ENCODE data around the gene CEP85L. TPM values are rescaled to one million over a fixed set of nuclear protein-coding genes. Genes with fewer than 3 reads are reported as not detected.

Gene CEP85L
- total RNA-seq, 4 donors from 2014 or later: 5.3 to 10.5 (median 8.7) TPM

DNA sequence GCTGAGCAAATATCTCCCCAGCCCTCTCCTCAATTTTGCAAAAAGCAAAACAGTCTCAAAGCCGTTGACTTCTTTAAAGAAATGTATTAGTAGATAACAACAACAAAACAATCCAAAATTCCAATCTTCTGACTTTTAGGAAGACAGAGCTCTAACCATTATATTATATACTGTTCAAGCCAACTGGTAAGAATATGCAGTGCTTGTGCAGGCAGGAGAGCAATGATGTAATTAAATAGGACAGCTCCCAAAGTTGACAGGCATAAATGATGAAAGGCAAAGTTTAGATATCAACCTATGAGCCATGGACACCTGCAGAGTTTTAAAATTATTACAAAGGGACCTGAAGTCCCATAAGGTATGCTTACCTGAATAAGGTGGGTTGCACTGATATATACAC is 16.6 kb upstream of the CEP85L start:
- in situ Hi-C loops (cut with MboI; ENCODE audit: low pct_ligation_motif_present in 1 of 4, low pct_unique_long_range_greater_than_20kb in 1 of 4, low sequenced_read_pairs in 3 of 4): no loop called here
- Histone ChIP-seq H3K4me1 (peaks cover 0 to 5% (median 0%) of the 10 kb centered on the region in 4 donors), H3K36me3 (no peaks in the 10 kb centered on the region), H3K4me3 (no peak overlapping the region), H3K9me3 (no peaks in the 10 kb centered on the region), H3K27me3 (no peaks in the 10 kb centered on the region), H3K27ac (peak overlapping the region in 2 of 4 donors; percentile 30 to 31)
- TF ChIP-seq POLR2AphosphoS5 (IDR thresholded peaks at IDR 0.05) (no peak), EP300 (IDR thresholded peaks at IDR 0.05; ENCODE audit: low read depth) (no peak), POLR2A (IDR thresholded peaks at IDR 0.05) (no peak)
- TF ChIP-seq, protein P1, sequence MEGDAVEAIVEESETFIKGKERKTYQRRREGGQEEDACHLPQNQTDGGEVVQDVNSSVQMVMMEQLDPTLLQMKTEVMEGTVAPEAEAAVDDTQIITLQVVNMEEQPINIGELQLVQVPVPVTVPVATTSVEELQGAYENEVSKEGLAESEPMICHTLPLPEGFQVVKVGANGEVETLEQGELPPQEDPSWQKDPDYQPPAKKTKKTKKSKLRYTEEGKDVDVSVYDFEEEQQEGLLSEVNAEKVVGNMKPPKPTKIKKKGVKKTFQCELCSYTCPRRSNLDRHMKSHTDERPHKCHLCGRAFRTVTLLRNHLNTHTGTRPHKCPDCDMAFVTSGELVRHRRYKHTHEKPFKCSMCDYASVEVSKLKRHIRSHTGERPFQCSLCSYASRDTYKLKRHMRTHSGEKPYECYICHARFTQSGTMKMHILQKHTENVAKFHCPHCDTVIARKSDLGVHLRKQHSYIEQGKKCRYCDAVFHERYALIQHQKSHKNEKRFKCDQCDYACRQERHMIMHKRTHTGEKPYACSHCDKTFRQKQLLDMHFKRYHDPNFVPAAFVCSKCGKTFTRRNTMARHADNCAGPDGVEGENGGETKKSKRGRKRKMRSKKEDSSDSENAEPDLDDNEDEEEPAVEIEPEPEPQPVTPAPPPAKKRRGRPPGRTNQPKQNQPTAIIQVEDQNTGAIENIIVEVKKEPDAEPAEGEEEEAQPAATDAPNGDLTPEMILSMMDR (IDR thresholded peaks at IDR 0.05): no peak
- no peak for DNase-seq
- WGBS, 2 donors (ENCODE audit: low coverage in 1 of 2): 67 to 81% methylated on average over 1 of the region's 1 CpG
- intact Hi-C loops (cut with DNase I; ENCODE audit: low total_unique reads): no loop called here

DNA sequence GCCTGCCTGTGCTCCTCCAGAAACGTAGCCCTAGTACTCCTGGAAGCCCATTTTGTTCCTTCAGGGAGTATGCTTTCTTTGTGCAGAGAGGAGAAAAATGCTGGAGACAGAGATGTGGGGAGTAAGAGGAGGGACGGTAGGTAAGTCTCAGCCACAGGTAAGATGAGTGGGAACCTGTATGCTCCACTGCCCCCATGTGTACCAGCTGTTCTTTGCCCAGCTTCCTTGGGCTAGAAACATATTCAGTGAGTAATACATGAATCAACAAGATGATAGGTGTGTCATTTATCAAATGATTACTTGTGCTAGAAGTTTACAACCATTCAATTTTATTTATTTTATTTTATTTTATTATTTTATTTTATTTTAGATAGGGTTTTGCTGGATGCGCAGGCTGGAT is 13.6 kb upstream of the CEP85L start:
- Histone ChIP-seq H3K36me3 (no peaks in the 10 kb centered on the region), H3K27ac (peak overlapping the region in 1 of 4 donors; percentile 29), H3K4me3 (no peak overlapping the region), H3K9me3 (no peaks in the 10 kb centered on the region), H3K27me3 (no peaks in the 10 kb centered on the region), H3K4me1 (peaks cover 0 to 8% (median 0%) of the 10 kb centered on the region in 4 donors)
- intact Hi-C loops (cut with DNase I; ENCODE audit: low total_unique reads) (no loop called here), in situ Hi-C loops (cut with MboI; ENCODE audit: low pct_ligation_motif_present in 1 of 4, low pct_unique_long_range_greater_than_20kb in 1 of 4, low sequenced_read_pairs in 3 of 4) (no loop called here)
- no peak for DNase-seq
- no peak for TF ChIP-seq POLR2A (IDR thresholded peaks at IDR 0.05)
- TF ChIP-seq POLR2AphosphoS5 (IDR thresholded peaks at IDR 0.05): no peak
- TF ChIP-seq, protein P1 (IDR thresholded peaks at IDR 0.05): no peak
- WGBS, 2 donors (ENCODE audit: low coverage in 1 of 2): 26 to 92% methylated on average over 1 to 3 of the region's 3 CpGs

DNA sequence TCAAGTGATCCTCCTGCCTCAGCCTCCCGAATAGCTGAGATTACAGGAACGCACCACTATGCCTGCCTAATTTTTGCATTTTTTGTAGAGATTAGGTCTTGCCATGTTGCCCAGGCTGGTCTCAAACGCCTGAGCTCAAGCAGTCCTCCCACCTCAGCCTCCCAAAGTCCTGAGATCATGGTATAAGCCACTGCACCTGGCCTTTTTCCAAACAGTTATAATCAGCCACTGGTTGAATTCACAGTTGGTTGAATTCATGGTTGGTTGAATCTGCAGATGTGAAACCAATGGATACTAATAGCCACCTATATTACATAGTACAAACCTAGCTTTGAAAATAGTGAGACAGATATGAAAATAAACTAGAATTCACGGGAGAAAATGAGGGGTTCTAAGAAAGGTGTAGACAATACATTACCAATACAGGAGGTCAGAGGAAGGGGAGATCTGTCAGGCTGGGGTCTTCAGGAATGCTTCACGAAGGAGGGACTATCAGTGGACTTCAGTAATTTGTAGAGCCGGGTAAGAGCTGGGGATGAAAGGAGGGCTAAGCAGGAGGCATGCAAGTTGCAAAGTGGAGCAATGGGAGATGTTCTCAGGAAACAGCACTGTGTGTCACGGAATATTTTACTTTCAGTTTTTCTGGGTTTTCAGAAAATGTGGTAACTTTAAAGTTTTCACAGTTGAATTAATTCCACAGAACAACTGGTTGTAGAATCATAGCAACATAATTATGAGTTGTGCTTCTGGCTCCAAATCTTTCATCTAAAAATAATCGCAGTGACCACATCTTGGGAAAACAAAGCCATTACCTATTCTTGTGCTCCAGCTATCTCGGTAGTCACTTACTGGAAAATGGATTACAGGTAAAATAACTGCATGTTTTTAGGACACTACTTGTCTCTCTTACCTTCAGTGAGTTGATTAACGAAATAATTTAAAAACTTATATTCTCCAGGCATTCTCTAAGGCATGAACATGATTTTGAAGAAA is 12.9 kb upstream of the CEP85L start:
- Histone ChIP-seq H3K4me1 (peaks cover 0 to 9% (median 0%) of the 10 kb centered on the region in 4 donors), H3K27ac (peak overlapping the region in 2 of 4 donors; percentile 15 to 29), H3K27me3 (no peaks in the 10 kb centered on the region), H3K4me3 (peak overlapping the region in 1 of 4 donors; percentile 21), H3K36me3 (no peaks in the 10 kb centered on the region), H3K9me3 (no peaks in the 10 kb centered on the region)
- WGBS, 2 donors (ENCODE audit: low coverage in 1 of 2): 72 to 74% methylated on average over 10 of the region's 10 CpGs
- in situ Hi-C loops (cut with MboI; ENCODE audit: low pct_ligation_motif_present in 1 of 4, low pct_unique_long_range_greater_than_20kb in 1 of 4, low sequenced_read_pairs in 3 of 4): no loop called here
- DNase-seq: no peak
- TF ChIP-seq, protein P1 (IDR thresholded peaks at IDR 0.05): no peak
- intact Hi-C loops (cut with DNase I; ENCODE audit: low total_unique reads): no loop called here

DNA sequence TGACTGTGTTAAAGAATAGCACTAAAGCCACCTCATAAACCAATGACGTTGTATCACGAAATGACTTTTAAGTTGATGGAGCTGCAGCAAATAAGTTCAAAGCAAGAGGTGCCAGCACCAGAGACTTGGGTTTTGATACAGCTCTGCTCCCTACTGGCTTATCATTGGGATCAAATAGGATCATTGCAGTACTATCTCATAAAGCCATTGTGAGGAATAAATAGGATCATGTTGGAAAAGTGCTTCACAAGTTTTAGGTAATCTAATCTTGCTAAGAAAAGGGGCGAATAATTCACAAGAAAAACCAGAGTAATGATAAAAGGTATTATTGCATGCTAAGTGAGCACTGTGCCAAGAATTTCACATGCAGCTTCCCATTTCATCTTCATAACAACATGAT is 10.4 kb upstream of the CEP85L start:
- Histone ChIP-seq H3K27ac (no peak overlapping the region), H3K27me3 (no peaks in the 10 kb centered on the region), H3K9me3 (no peaks in the 10 kb centered on the region), H3K4me1 (peaks cover 0 to 4% (median 0%) of the 10 kb centered on the region in 4 donors), H3K36me3 (no peaks in the 10 kb centered on the region), H3K4me3 (no peak overlapping the region)
- no peak for DNase-seq
- in situ Hi-C loops (cut with MboI; ENCODE audit: low pct_ligation_motif_present in 1 of 4, low pct_unique_long_range_greater_than_20kb in 1 of 4, low sequenced_read_pairs in 3 of 4): no loop called here
- TF ChIP-seq EP300 (IDR thresholded peaks at IDR 0.05; ENCODE audit: low read depth): no peak
- TF ChIP-seq, protein P1 (IDR thresholded peaks at IDR 0.05): no peak
- no peak for TF ChIP-seq POLR2AphosphoS5 (IDR thresholded peaks at IDR 0.05)
- no peak for TF ChIP-seq POLR2A (IDR thresholded peaks at IDR 0.05)
- 89 to 92% methylated on average over 3 of the region's 3 CpGs for WGBS, 2 donors (ENCODE audit: low coverage in 1 of 2)
- intact Hi-C loops (cut with DNase I; ENCODE audit: low total_unique reads): no loop called here

All from transverse colon (tissue), 4 donors.